GM21360 (cell line): Measurements from ENCODE around the gene CHN1.

Experiments used
- ATAC-seq: cut with Tn5 transposase; IDR thresholded peaks from one replicate; pipeline ENCODE4 v1.9.1; 2021; ENCODE audit warnings: mild to moderate bottlenecking, moderate library complexity; ENCODE audit not compliant: unreplicated experiment

Gene CHN1

GRCh38 chr2:174974131-174974530 lies 31.1 kb downstream of the CHN1 start:
- no peak for ATAC-seq

DNA sequence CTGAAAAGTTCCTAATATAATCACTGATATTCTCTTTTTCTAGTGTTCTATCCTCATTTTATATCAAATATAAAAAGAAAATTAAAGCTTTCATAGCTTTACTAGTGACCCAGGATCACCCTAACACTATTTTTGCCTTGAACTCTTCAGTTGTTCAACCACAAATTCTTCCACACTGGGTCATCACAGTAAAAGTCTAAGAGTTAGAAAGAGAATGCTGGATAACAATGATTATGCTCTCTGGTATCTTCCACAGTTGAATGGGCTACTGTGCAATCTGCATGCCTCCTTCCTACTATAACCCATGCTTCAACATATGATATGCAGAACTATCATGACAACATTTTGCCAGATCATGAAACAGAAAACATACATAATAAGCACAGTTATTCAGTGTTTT lies 32.3 kb downstream of the CHN1 start:
- no peak for ATAC-seq

DNA sequence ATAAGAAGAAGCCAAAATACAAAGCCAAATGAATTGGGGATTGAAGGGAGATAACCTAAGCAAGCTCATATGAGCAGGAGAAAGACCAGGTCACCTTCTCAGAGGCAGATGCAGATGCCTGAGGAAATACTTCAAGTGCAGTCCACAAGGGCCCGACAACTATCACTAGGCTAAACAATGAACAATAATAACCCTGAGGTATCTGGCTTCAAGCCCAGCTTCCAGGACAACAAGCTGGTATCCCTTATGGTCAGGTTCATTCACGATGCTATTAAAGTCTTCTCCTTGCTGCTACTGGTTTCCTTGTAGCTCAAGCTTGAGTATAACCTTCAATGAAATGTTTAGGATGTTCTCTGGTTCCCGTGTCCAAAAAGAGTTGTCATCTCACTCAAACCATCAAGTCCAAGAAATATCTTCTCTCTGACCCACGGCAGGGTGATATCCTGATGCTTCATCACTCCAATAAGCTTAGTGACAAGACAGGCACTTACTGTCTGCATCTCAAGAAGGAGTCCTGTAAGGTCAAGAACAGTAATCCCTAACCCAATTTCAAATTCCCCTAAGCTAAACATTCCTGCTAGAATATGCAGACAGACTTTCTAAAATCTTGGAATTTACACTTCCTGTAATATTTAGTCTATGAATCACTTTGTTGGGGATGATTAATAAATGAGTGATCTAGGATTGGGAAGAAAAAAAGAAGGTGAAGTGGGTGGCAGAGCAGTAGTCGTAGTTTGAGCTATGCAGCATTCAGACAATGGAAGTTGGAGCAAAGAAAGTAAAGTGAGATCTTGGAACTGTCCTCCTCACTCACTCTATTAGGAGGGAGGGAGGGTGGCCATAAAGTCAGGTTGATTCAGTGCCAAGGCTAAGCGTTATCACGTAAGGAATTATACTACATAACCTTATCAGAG lies 33.1 kb downstream of the CHN1 start:
- ATAC-seq: no peak

DNA sequence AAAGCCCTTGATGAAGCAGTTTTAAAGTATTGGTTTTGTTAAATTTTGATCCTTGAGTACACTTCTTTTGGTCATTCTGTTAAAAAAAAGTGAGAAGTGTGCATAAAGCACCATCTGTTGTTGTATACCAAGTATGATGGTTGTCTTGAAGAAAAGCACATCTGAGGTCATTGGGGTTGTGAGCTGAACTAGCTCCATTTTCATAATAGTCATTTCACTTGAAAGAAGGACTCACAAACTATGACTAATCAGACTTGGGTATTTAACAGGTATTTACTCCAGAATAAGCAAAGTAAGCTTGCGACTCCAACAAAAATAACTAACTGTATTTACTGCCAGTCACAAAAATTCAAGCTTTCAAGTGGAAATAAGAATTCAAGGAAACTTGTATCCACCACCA lies 35.1 kb downstream of the CHN1 start:
- no peak for ATAC-seq

GRCh38 chr2:174969091-174969734 lies 36.0 kb downstream of the CHN1 start:
- ATAC-seq: no peak

GRCh38 chr2:174967691-174968260 lies 37.4 kb downstream of the CHN1 start:
- no peak for ATAC-seq

DNA sequence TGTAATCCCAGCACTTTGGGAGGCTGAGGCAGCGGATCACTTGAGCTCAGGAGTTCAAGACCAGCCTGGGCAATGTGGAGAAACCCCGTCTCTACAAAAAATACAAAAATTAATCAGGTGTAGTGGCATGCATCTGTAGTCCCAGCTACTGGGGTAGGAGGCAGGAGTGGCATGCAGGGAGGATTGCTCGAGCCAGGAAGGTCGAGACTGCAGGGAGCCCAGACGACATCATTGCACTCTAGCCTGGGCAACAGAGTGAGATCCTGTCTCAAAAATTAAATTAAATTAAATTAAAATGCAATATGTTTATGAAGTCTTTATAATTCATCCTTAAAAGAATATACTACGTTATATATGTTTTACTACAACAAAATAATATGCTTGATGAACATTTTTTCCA lies 38.1 kb downstream of the CHN1 start:
- ATAC-seq: no peak

DNA sequence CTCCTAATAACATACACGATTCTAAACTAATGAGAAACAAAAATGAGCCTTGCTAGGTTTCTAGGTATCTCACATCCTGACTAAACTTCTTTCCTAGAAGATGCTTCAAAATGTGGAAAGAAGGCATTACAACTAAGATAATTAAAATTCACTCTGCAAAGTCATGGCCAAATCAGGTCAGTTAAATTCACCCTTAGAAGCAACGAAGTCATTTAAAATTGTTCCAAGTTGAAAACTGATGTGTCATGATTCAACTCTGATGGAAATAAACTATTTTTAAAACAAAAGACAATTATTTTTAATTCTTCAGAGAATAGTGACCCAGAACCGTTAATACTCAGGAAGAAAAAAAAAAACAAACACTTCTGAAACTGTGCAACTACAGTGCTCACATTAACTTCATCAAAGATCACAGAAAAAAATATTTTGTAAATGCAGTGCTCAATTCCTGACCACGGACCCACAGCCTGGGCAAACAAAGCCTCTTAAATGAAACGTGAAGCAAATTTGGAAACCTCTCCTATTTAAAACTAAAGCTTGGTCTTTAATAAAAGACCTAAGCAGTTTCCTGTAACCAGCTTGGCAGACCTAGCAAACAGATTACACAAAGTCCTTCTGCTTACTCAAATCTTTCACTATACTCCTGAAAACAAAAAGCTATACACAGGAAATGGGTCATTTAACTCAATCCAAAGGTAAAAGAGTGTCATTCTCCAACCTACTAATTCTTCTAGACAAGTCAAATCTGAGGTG lies 39.0 kb downstream of the CHN1 start:
- no peak for ATAC-seq

DNA sequence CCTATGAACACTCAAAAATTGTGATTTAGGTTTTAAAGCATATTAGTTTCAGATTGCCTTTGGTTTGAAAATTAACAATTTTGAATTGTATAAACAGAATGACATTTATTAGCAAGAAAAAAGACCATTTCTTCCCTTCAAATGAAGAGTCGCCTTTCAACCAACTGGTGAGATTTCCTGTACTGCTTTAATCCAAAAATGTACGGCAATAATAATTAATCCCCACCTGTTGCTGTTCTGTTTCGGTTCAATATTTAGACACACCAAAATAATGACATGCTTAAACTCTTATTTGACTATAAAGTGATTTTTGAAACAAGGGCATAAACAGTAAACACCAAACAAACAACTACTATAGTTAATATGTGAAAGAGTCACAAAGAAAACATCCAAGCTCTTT lies 39.6 kb downstream of the CHN1 start:
- ATAC-seq: no peak

DNA sequence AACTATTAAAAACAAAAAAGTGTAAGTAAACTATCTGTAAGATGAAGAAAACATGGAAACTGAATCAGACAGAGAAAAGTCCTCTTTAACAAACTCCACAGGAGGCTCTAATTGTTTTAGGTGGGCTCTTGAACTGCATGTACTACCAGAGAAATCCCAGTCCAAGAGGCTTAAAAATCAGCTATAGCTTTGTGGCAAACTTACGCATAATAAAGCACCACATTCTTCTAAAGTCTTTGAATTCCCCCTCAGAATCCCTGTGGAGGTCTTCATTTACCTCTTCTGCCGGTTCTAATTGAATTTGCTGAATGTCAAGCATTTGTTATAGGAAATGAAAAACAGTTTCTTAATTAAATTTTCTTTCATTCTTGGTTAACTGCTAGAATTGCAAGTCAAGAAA lies 40.8 kb downstream of the CHN1 start:
- ATAC-seq: no peak

DNA sequence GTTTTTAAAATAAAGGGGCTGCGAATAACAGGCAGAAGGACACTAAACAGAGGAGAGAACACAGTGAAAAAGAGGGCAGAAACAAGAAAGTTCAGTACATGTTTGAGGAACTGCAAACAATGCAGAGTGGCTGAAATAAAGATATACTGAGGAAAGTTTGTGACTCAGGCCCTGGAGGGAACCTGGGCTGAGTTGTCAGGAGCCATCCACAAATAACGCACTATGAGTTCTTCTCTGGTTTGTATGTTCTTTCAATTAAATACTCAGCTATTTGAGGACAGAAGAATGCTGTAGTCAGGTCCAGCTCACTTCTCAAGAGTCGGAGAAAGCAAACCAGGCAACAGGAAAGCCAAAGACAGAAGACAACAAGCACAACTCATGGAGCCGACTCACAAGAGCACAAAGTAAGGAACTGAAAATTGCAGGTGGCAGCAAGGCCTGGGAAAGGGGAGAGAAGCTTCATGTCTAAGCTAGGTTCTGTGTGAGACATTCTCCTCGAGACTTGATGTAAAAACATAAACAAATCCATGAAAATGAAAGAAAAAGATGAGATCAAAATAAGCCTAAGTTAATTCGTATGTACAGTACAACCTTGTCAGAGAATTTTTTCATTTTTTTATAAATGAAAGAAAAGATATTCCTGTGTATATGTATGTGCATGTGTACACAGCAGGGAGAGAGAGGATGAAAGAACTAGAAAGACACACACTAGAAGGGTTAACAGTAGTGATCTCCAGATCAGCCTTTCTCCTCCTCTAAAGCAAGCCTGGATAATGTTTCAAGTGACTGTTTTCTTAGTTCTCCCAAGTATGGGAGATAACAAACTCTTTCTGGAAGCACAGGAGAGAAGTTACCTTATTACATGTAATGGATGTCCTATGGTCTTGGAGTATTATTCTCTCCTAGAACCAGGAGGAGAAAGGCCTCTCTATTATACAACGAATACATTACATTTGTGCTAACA lies 41.5 kb downstream of the CHN1 start:
- no peak for ATAC-seq

DNA sequence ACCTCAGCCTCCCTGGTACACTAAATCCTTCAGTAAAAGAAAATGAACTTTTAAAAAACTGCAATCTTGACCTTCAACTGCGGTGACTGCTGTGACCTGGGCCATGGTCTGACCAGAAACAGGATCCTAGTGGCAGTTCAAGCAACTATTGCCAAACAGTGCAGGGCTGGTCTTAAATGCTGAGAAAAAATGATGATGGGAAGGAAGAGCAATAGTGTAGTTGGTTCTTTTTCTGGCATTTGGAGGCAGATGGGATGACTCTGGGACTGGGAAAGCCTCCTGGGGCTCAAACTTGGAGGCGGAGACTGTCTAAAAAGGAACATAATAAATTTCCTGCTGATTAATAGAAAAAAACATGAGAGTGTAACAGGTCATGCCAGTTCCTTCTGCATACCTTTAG lies 45.4 kb downstream of the CHN1 start:
- no peak for ATAC-seq

- no peak for ATAC-seq
Observed at GRCh38 chr2:174957050-174957449, 48.1 kb downstream of the CHN1 start.

- no peak for ATAC-seq
Observed at GRCh38 chr2:174952607-174953006, 52.6 kb downstream of the CHN1 start.

- no peak for ATAC-seq
Observed at GRCh38 chr2:174951745-174952144, 53.4 kb downstream of the CHN1 start.

DNA sequence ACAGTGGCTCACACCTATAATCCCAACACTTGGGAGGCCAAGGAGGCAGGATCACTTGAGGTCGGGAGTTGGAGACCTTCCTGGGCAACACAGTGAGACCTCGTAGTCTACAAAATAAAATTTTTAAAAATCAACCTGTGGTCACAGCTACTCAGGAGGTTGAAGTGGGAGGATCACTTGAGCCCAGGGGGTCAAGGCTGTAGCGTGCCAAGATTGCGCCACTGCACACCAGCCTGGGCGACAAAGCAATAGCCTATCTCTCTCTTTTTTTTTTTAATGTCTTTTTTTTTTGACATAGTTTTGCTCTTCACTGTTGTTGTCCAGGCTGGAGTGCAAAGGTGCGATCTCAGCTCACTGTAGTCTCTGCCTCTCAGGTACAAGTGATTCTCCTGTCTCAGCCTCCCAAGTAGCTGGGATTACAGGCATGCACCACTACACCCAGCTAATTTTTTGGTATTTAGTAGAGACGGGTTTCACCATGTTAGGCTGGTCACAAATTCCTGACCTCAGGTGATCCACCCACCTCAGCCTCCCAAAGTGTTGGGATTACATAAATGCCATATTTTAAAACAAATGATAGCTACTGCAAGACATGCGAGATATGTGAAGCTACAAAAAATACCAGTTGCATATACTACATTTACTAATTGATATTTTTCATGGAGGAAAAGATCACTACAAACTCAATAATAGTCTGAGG lies 55.0 kb downstream of the CHN1 start:
- ATAC-seq: no peak

GRCh38 chr2:174945601-174946260 lies 59.5 kb downstream of the CHN1 start:
- no peak for ATAC-seq

DNA sequence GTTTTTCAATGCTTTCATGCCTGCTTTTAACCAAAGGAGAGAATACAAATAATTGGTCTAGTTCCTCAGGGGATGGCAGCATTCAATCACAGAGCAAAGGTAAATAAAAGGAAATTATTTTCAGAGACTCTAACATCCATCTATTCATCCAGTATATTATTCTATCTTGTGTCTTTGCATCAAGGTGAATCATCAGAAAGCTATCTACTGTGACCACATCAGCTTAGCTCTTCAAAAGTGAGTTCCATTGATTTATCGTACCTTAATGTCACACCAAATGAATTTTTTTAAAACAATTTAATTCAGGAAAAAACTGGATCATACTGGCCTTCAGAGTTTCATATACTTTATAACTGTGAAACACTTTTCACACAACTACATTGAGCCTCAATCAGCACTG lies 66.1 kb downstream of the CHN1 start:
- ATAC-seq: no peak

DNA sequence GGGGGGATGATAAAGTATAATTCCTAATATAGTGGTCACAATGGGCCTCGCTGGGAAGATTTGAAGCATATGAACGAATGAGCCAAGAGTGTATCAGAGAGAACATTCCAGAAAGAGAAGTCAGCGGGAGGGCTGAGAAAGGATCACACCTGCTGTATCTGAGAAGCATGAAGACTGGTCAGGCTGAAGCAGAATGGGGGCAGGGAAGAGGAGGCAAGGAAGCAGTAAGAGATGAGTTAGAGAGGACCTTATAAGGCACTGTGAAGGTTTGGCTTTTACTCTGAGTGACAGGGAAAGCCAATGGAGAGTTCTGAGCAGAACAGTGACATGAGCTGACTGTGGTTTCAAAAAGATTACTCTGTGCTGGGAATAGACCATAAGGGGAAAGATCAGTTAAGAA lies 73.5 kb downstream of the CHN1 start:
- no peak for ATAC-seq
